ENCODE results near the gene KRTAP5-2.

Gene KRTAP5-2

GRCh38 chr11:1628506-1629325 is 30.6 kb upstream of the KRTAP5-2 start:
- peak; percentile 86 for DNase-seq (ENCODE audit: extremely low spot score)
- ChIA-PET POLR2A (no interaction called here), CTCF (interaction anchor here (0.7 to 4.7 kb wide), 9 partner anchors 10 to 205 kb away, joined by 3 to 30 read pairs (median 4); no protein-coding TSS in a partner anchor)
- peak; percentile 86 for TF ChIP-seq CTCF (IDR thresholded peaks at IDR 0.05; ENCODE audit: control extremely low read depth, extremely low read depth, low read depth, missing control alignments)

GRCh38 chr11:1625541-1625940 is 27.4 kb upstream of the KRTAP5-2 start:
- ChIA-PET CTCF (no interaction called here), POLR2A (no interaction called here)
- DNase-seq (ENCODE audit: extremely low spot score) = no peak
- TF ChIP-seq CTCF (IDR thresholded peaks at IDR 0.05; ENCODE audit: control extremely low read depth, extremely low read depth, low read depth, missing control alignments) = no peak

- no peak for DNase-seq (ENCODE audit: extremely low spot score)
- CTCF ChIA-PET = interaction anchor here (1.1 kb wide), 2 partner anchors 31 to 50 kb away, joined by 3 read pairs; no protein-coding TSS in a partner anchor
- TF ChIP-seq CTCF (IDR thresholded peaks at IDR 0.05; ENCODE audit: control extremely low read depth, extremely low read depth, low read depth, missing control alignments) = no peak
- POLR2A ChIA-PET = no interaction called here
These were observed 26.5 kb upstream of the KRTAP5-2 start for GRCh38 chr11:1624621-1625020.

GRCh38 chr11:1623716-1624115 is 25.6 kb upstream of the KRTAP5-2 start:
- TF ChIP-seq CTCF (IDR thresholded peaks at IDR 0.05; ENCODE audit: control extremely low read depth, extremely low read depth, low read depth, missing control alignments) = no peak
- DNase-seq (ENCODE audit: extremely low spot score) = no peak
- ChIA-PET POLR2A (no interaction called here), CTCF (interaction anchor here (1.0 to 1.1 kb wide), 3 partner anchors 28 to 49 kb away, joined by 3 read pairs; no protein-coding TSS in a partner anchor)

- DNase-seq (ENCODE audit: extremely low spot score) = no peak
- POLR2A ChIA-PET = no interaction called here
- CTCF ChIA-PET = no interaction called here
- no peak for TF ChIP-seq CTCF (IDR thresholded peaks at IDR 0.05; ENCODE audit: control extremely low read depth, extremely low read depth, low read depth, missing control alignments)
These were observed 24.0 kb upstream of the KRTAP5-2 start, which contains the start of gene KRTAP5-4 for GRCh38 chr11:1622086-1622485. Gene KRTAP5-4, minus strand, starts transcription at chr11:1622138. Its CDS starts 45 bp downstream, at chr11:1622093.

- CTCF ChIA-PET = no interaction called here
- TF ChIP-seq CTCF (IDR thresholded peaks at IDR 0.05; ENCODE audit: control extremely low read depth, extremely low read depth, low read depth, missing control alignments) = no peak
- POLR2A ChIA-PET = no interaction called here
- DNase-seq (ENCODE audit: extremely low spot score) = no peak
These were observed 21.4 kb upstream of the KRTAP5-2 start for GRCh38 chr11:1619449-1619848.
